Measurements from ENCODE around the gene MEMO1. TPM values are rescaled to one million over a fixed set of nuclear protein-coding genes. Genes with fewer than 3 reads are reported as not detected.
"Not testable (repeated sequence)": the region's sequence is repeated elsewhere in the genome, so short reads cannot be mapped to it uniquely, and the experiment has no call there.

MEMO1 gene
- total and polyA plus RNA-seq, 2 donors (not counting 3 experiments of a cell fraction or from before 2014, with no cell fraction given): 38.6 to 56.2 TPM

GRCh38 chr2:31957354-31958139, 53.3 kb downstream of the MEMO1 start:
- FAIRE-seq: no peak
- no peaks in the 10 kb centered on the region for H3K4me1 ChIP-seq (ENCODE audit: control insufficient read depth, extremely low read depth, insufficient read depth, low read length)
- peaks cover 82% of the 10 kb centered on the region for H3K79me2 ChIP-seq (ENCODE audit: control insufficient read depth, insufficient read depth, low read length)
- no peaks in the 10 kb centered on the region for H3K27me3 ChIP-seq (ENCODE audit: control insufficient read depth in 2 of 2, insufficient read depth in 2 of 2, low read length in 2 of 2)
- H3K9ac ChIP-seq (replicated peaks; ENCODE audit: extremely low read depth, insufficient read depth, low read length): no peak overlapping the region
- no peaks in the 10 kb centered on the region for H3K36me3 ChIP-seq (ENCODE audit: control insufficient read depth in 2 of 2, extremely low read depth in 1 of 2, insufficient read depth in 2 of 2, low read length in 2 of 2)
- no peak overlapping the region for H3K4me3 ChIP-seq (replicated peaks in 1 of 3; ENCODE audit: insufficient read depth in 1 of 3, low read depth in 1 of 3, low read length in 3 of 3)
- ChIA-PET CTCF (no interaction called here), POLR2A (no interaction called here)
- dilution Hi-C loops (cut with MboI; ENCODE audit: extremely low pct_ligation_motif_present, low sequenced_read_pairs) (no loop called here), intact Hi-C loops (cut with micrococcal nuclease) (no loop called here)
- no TSS peak for BruUV-seq (replicated peaks)
- DNase-seq (ENCODE audit: low read depth, low spot score): no peak
- H3K9me3 ChIP-seq (replicated peaks; ENCODE audit: control insufficient read depth, insufficient read depth, low read length): no peaks in the 10 kb centered on the region
- H4K20me1 ChIP-seq (replicated peaks; ENCODE audit: control insufficient read depth, extremely low read depth, insufficient read depth, low read length): no peaks in the 10 kb centered on the region
- no peak overlapping the region for H2AFZ ChIP-seq (ENCODE audit: low read depth, low read length)
- H3K27ac ChIP-seq (ENCODE audit: insufficient read depth, low read depth, low read length): no peak overlapping the region
- H3K9me1 ChIP-seq (replicated peaks; ENCODE audit: control insufficient read depth, extremely low read depth, insufficient read depth, low read length): no peaks in the 10 kb centered on the region
- TF ChIP-seq FOS (IDR thresholded peaks at IDR 0.05; ENCODE audit: borderline replicate concordance, insufficient read depth, low read length): no peak
- TF ChIP-seq MYC (IDR thresholded peaks at IDR 0.05; ENCODE audit: low read depth, low read length): no peak
- no peak for TF ChIP-seq MAX (IDR thresholded peaks at IDR 0.05; ENCODE audit: insufficient read depth, insufficient read length)
- TF ChIP-seq JUN (IDR thresholded peaks at IDR 0.05; ENCODE audit: borderline replicate concordance, insufficient read depth, insufficient read length, low read depth): no peak
- TF ChIP-seq POLR2A (IDR thresholded peaks at IDR 0.05; ENCODE audit: low read depth, low read length): no peak
- no peak for TF ChIP-seq CTCF (IDR thresholded peaks at IDR 0.05; ENCODE audit: extremely low read depth in 1 of 2, insufficient read depth in 1 of 2, low read depth in 1 of 2, low read length in 2 of 2)
- TF ChIP-seq GATA2 (IDR thresholded peaks at IDR 0.05; ENCODE audit: insufficient read depth, insufficient read length, low read depth, low read length): no peak
- TF ChIP-seq EZH2 (IDR thresholded peaks at IDR 0.05; ENCODE audit: borderline replicate concordance, low read depth, low read length, severe bottlenecking): no peak
- no peak for TF ChIP-seq POLR2AphosphoS5 (IDR thresholded peaks at IDR 0.05; ENCODE audit: insufficient read depth, low read depth, low read length)
- H3K4me2 ChIP-seq (ENCODE audit: insufficient read depth, low read length): no peak overlapping the region

- dilution Hi-C loops (cut with MboI; ENCODE audit: extremely low pct_ligation_motif_present, low sequenced_read_pairs); H3K36me3 ChIP-seq (ENCODE audit: control insufficient read depth in 2 of 2, extremely low read depth in 1 of 2, insufficient read depth in 2 of 2, low read length in 2 of 2); H3K4me3 ChIP-seq (replicated peaks in 1 of 3; ENCODE audit: insufficient read depth in 1 of 3, low read depth in 1 of 3, low read length in 3 of 3); H4K20me1 ChIP-seq (replicated peaks; ENCODE audit: control insufficient read depth, extremely low read depth, insufficient read depth, low read length); DNase-seq (ENCODE audit: low read depth, low spot score); FAIRE-seq; H3K27ac ChIP-seq (ENCODE audit: insufficient read depth, low read depth, low read length); H3K9me1 ChIP-seq (replicated peaks; ENCODE audit: control insufficient read depth, extremely low read depth, insufficient read depth, low read length); H3K9me3 ChIP-seq (replicated peaks; ENCODE audit: control insufficient read depth, insufficient read depth, low read length); intact Hi-C loops (cut with micrococcal nuclease); H3K4me1 ChIP-seq (ENCODE audit: control insufficient read depth, extremely low read depth, insufficient read depth, low read length); H3K27me3 ChIP-seq (ENCODE audit: control insufficient read depth in 2 of 2, insufficient read depth in 2 of 2, low read length in 2 of 2); H2AFZ ChIP-seq (ENCODE audit: low read depth, low read length); H3K9ac ChIP-seq (replicated peaks; ENCODE audit: extremely low read depth, insufficient read depth, low read length); H3K4me2 ChIP-seq (ENCODE audit: insufficient read depth, low read length); POLR2A ChIA-PET; BruUV-seq (replicated peaks); CTCF ChIA-PET: not testable (repeated sequence)
- H3K79me2 ChIP-seq (ENCODE audit: control insufficient read depth, insufficient read depth, low read length): peaks cover 82% of the 10 kb centered on the region
Observed at GRCh38 chr2:31956934-31957333, 53.9 kb downstream of the MEMO1 start.

All from endothelial cell of umbilical vein (primary cell).